GM12892 (cell line): ENCODE data around the gene FOXO3.

Experiments used
- POLR2A ChIP-seq: IDR thresholded peaks from 2 replicates; pipeline ENCODE4 v1.6.1; 2011; ENCODE audit warnings: low read depth, low read length, control low read depth
- TAF1 ChIP-seq: IDR thresholded peaks from 2 replicates; pipeline ENCODE4 v1.6.1; 2011; ENCODE audit warnings: low read depth, mild to moderate bottlenecking, control low read depth, low read length, borderline replicate concordance

GRCh38 chr6:108568101-108568500, 7.4 kb downstream of the FOXO3 start:
- TF ChIP-seq TAF1 (no peak), POLR2A (no peak)
